ENCODE measurements around the gene CYP26B1. TPM values are rescaled to one million over a fixed set of nuclear protein-coding genes. Genes with fewer than 3 reads are reported as not detected.

CYP26B1 gene
- total and polyA plus RNA-seq, 2 of the 8 experiments (the other 6 are each of a cell fraction or from before 2014, with no cell fraction given), result 0.06 to 0.69 TPM

DNA sequence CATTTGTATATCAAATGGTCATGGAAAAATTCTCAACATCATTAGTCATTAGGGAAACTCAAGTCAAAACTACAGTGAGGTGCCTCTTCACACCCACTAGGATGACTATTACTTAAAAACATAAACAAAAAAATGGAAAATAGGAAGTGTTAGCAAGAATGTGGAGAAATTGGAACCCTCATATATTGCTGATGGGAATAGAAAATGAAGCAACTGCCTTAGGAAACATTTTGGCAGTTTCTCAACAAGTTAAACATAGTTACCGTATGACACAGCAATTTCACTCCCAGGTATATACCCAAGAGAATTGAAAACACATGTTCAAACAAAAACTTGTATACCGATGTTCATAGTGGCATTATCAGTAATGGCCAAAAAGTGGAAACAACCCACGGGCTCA, 18.1 kb upstream of the CYP26B1 start:
- Histone ChIP-seq H2BK15ac (ENCODE audit: low read length) (no peak overlapping the region), H3K4me1 (replicated peaks in 1 of 4; ENCODE audit: control insufficient read depth in 3 of 4, insufficient read depth in 4 of 4, low read length in 3 of 4) (no peaks in the 10 kb centered on the region), H3K79me2 (ENCODE audit: control insufficient read depth in 1 of 2, insufficient read depth in 2 of 2, low read length in 2 of 2) (no peaks in the 10 kb centered on the region), H3K27ac (ENCODE audit: low read depth, low read length) (no peak overlapping the region), H3K79me1 (ENCODE audit: low read depth, low read length) (no peaks in the 10 kb centered on the region), H3K36me3 (ENCODE audit: control insufficient read depth in 2 of 4, insufficient read depth in 4 of 4, low read length in 3 of 4) (no peaks in the 10 kb centered on the region; a peak in 1 of 8 replicates), H3K9me3 (ENCODE audit: insufficient read depth in 2 of 2, low read depth in 1 of 2, low read length in 1 of 2) (no peaks in the 10 kb centered on the region), H4K5ac (ENCODE audit: insufficient read length, low read depth, low read length) (no peak overlapping the region), H2BK20ac (ENCODE audit: low read length) (no peak overlapping the region), H3K56ac (replicated peaks; ENCODE audit: insufficient read length, low read depth, low read length) (no peak overlapping the region), H2BK120ac (replicated peaks; ENCODE audit: low read depth, low read length) (no peak overlapping the region), H2AFZ (ENCODE audit: low read length) (no peak overlapping the region), H3K23me2 (ENCODE audit: low read depth, low read length) (no peaks in the 10 kb centered on the region), H3K4me3 (ENCODE audit: extremely low read depth in 1 of 4, insufficient read depth in 2 of 4, low read depth in 3 of 4, low read length in 4 of 4) (no peak overlapping the region), H2BK12ac (ENCODE audit: low read depth, low read length) (no peak overlapping the region), H2BK5ac (ENCODE audit: low read depth, low read length) (no peak overlapping the region), H3K23ac (ENCODE audit: insufficient read length) (no peak overlapping the region), H4K8ac (ENCODE audit: extremely low read depth, insufficient read depth, low read length) (no peak overlapping the region), H4K20me1 (replicated peaks in 1 of 2; ENCODE audit: control insufficient read depth in 1 of 2, insufficient read depth in 2 of 2, low read length in 2 of 2) (no peaks in the 10 kb centered on the region), H3K4me2 (ENCODE audit: insufficient read depth in 1 of 2, low read depth in 2 of 2, low read length in 2 of 2) (no peak overlapping the region), H3K14ac (ENCODE audit: insufficient read length) (no peak overlapping the region), H3K4ac (replicated peaks; ENCODE audit: insufficient read length, low read depth, low read length) (no peak overlapping the region), H3K9ac (replicated peaks in 1 of 4; ENCODE audit: extremely low read depth in 1 of 4, low read depth in 3 of 4, low read length in 3 of 4) (no peak overlapping the region), H2AK5ac (ENCODE audit: low read depth, low read length) (no peak overlapping the region), H4K91ac (replicated peaks; ENCODE audit: insufficient read length, low read length) (no peak overlapping the region), H3K18ac (ENCODE audit: extremely low read depth, low read length) (no peak overlapping the region), H3K27me3 (replicated peaks in 1 of 4; ENCODE audit: control insufficient read depth in 3 of 4, extremely low read depth in 1 of 4, insufficient read depth in 3 of 4, low read length in 3 of 4) (no peaks in the 10 kb centered on the region)
- no peak for TF ChIP-seq EGR1 (IDR thresholded peaks at IDR 0.05; ENCODE audit: borderline replicate concordance, low read depth, low read length)
- TF ChIP-seq, protein P1, sequence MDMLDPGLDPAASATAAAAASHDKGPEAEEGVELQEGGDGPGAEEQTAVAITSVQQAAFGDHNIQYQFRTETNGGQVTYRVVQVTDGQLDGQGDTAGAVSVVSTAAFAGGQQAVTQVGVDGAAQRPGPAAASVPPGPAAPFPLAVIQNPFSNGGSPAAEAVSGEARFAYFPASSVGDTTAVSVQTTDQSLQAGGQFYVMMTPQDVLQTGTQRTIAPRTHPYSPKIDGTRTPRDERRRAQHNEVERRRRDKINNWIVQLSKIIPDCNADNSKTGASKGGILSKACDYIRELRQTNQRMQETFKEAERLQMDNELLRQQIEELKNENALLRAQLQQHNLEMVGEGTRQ (IDR thresholded peaks at IDR 0.05; ENCODE audit: low read length), result no peak
- no peak for TF ChIP-seq RNF2 (IDR thresholded peaks at IDR 0.05; ENCODE audit: borderline replicate concordance, low read depth, low read length, missing control alignments, poor library complexity, severe bottlenecking)
- no peak for TF ChIP-seq HDAC2 (IDR thresholded peaks at IDR 0.05; ENCODE audit: borderline replicate concordance in 1 of 2, low read depth in 2 of 2, low read length in 2 of 2)
- ChIA-PET POLR2A (ENCODE audit: partially characterized antibody) (no interaction called here), CTCF (ENCODE audit: partially characterized antibody) (no interaction called here)
- no peak for FAIRE-seq
- no peak for DNase-seq (ENCODE audit: low read depth in 1 of 2, low spot score in 2 of 2)
- 97% methylated on average over 3 of the region's 3 CpGs; no CpG with 5 or more reads in 1 of the 2 experiments for WGBS, 2 experiments (ENCODE audit: extremely low coverage in 1 of 2, insufficient coverage in 1 of 2, insufficient read length in 1 of 2, insufficient replicate concordance in 2 of 2, low coverage in 1 of 2, low lambda C conversion rate in 2 of 2, missing lambda C conversion rate in 1 of 2)

Measured in H1 (cell line).